GM23338 (cell line): ENCODE measurements around the gene SLC25A36. TPM values are rescaled to one million over a fixed set of nuclear protein-coding genes. Genes with fewer than 3 reads are reported as not detected.

Experiments
- ATAC-seq: fragments of 200-7000 bp; cut with Tn5 transposase; 3 replicates; pipeline ENCODE4 v1.9.1; 2020
- DNase-seq: peaks from one replicate; pipeline ENCODE4 v3.0.0-alpha.2; 2015; ENCODE audit warnings: low spot score
- H2AFZ ChIP-seq: fragments of 200-600 bp; sonication (generic); 2 replicates; pipeline ENCODE4 v1.8.0; 2016; ENCODE audit warnings: antibody characterized with exemption, mild to moderate bottlenecking, moderate library complexity
- H3F3A ChIP-seq: fragments of 200-600 bp; sonication (generic); replicated peaks from 2 replicates; pipeline ENCODE4 v1.8.0; 2017; ENCODE audit warnings: antibody characterized with exemption, mixed run types, low read depth
- H3K27ac ChIP-seq: fragments of 200-600 bp; sonication (generic); 2 replicates; pipeline ENCODE4 v1.6.1; 2016; ENCODE audit warnings: low read depth
- H3K27me3 ChIP-seq: fragments of 200-600 bp; sonication (generic); 2 replicates; pipeline ENCODE4 v1.8.0; 2016; ENCODE audit warnings: mild to moderate bottlenecking, mixed run types, moderate library complexity; ENCODE audit not compliant: insufficient read depth
- H3K36me3 ChIP-seq: fragments of 200-600 bp; sonication (generic); 2 replicates; pipeline ENCODE4 v1.8.0; 2016; ENCODE audit warnings: mild to moderate bottlenecking; ENCODE audit not compliant: insufficient read depth
- H3K4me1 ChIP-seq: fragments of 200-600 bp; sonication (generic); 2 replicates; pipeline ENCODE4 v1.8.0; 2016; ENCODE audit warnings: mild to moderate bottlenecking, moderate library complexity; ENCODE audit not compliant: insufficient read depth
- H3K4me2 ChIP-seq: fragments of 200-600 bp; sonication (generic); 2 replicates; pipeline ENCODE4 v1.7.1; 2017; ENCODE audit warnings: mixed run types
- H3K4me3 ChIP-seq: fragments of 200-600 bp; sonication (generic); 2 replicates; pipeline ENCODE4 v1.6.1; 2016; ENCODE audit warnings: mixed run types
- H3K79me2 ChIP-seq: fragments of 200-600 bp; sonication (generic); replicated peaks from 2 replicates; pipeline ENCODE4 v1.8.0; 2017; ENCODE audit warnings: mild to moderate bottlenecking; ENCODE audit not compliant: insufficient read depth
- H3K9me2 ChIP-seq: fragments of 200-600 bp; sonication (generic); 2 replicates; pipeline ENCODE4 v1.8.0; 2017; ENCODE audit not compliant: insufficient read depth
- H4K20me1 ChIP-seq: fragments of 200-600 bp; sonication (generic); replicated peaks from 2 replicates; pipeline ENCODE4 v1.8.0; 2017; ENCODE audit warnings: mild to moderate bottlenecking; ENCODE audit not compliant: insufficient read depth
- H3K27ac Mint-ChIP-seq: 2 replicates; pipeline ENCODE4 v1.8.0; 2020; ENCODE audit warnings: inconsistent platforms, mild to moderate bottlenecking, moderate library complexity, mixed read lengths
- H3K27me3 Mint-ChIP-seq: 3 replicates; pipeline ENCODE4 v1.8.0; 2022; ENCODE audit warnings: low read depth, mild to moderate bottlenecking, moderate library complexity, mixed read lengths, inconsistent platforms; ENCODE audit not compliant: insufficient read depth, poor library complexity
- H3K36me3 Mint-ChIP-seq: 3 replicates; pipeline ENCODE4 v1.8.0; 2021; ENCODE audit warnings: low read depth, mild to moderate bottlenecking, inconsistent platforms, moderate library complexity, mixed read lengths
- H3K4me1 Mint-ChIP-seq: 3 replicates; pipeline ENCODE4 v1.8.0; 2020; ENCODE audit warnings: mild to moderate bottlenecking, inconsistent platforms, mixed read lengths
- H3K4me3 Mint-ChIP-seq: 3 replicates; pipeline ENCODE4 v1.8.0; 2021; ENCODE audit warnings: moderate library complexity, mild to moderate bottlenecking, inconsistent platforms, mixed read lengths
- H3K9me3 Mint-ChIP-seq: 3 replicates; pipeline ENCODE4 v1.8.0; 2020; ENCODE audit warnings: moderate library complexity, mild to moderate bottlenecking, inconsistent platforms, mixed read lengths
- CTCF ChIP-seq, 2 experiments: fragments of 200-600 bp in 1 of 2; sonication (generic) in 1 of 2; conservative IDR thresholded peaks; 2 replicates each; pipeline versions ENCODE4 v1.5.1 to v1.6.1; 2016 to 2017; ENCODE audit warnings: antibody characterized with exemption in 2 of 2, low read depth in 2 of 2, mild to moderate bottlenecking in 2 of 2, moderate library complexity in 1 of 2
- EZH2 ChIP-seq: fragments of 200-600 bp; sonication (generic); IDR thresholded peaks from one replicate; pipeline ENCODE4 v1.8.0; 2017; ENCODE audit warnings: antibody characterized with exemption, mild to moderate bottlenecking, low read depth; ENCODE audit not compliant: unreplicated experiment
- JUNB ChIP-seq: IDR thresholded peaks from one replicate; pipeline ENCODE4 v1.6.1; 2016; ENCODE audit warnings: antibody characterized with exemption; ENCODE audit not compliant: unreplicated experiment
- NANOG ChIP-seq: IDR thresholded peaks from 2 replicates; pipeline ENCODE4 v1.6.1; 2016; ENCODE audit warnings: antibody characterized with exemption, borderline replicate concordance
- ZNF114 ChIP-seq: fragments of 250-450 bp; sonication (Bioruptor Pico); IDR thresholded peaks from 2 replicates; pipeline ENCODE4 v1.5.0; 2020; ENCODE audit warnings: mild to moderate bottlenecking, moderate library complexity
- polyA plus RNA-seq: library from polyadenylated mRNA; unstranded; fragments of >200 nt; fragmentation: Nextera tagmentation; extraction: Ambion mirVana; gene quantifications from 2 replicates; pipeline ENCODE4 v1.2.1, GENCODE V29; 2016
- total RNA-seq: library from RNA; depleted of rRNA; stranded (reverse); fragments of >200 nt; shearing (Covaris generic); gene quantifications from 2 replicates; pipeline ENCODE4 v1.2.3, GENCODE V29; 2014
- TF ChIP-seq, protein P1 (sequence below): IDR thresholded peaks from one replicate; pipeline ENCODE4 v1.6.1; 2018; ENCODE audit warnings: antibody characterized with exemption; ENCODE audit not compliant: unreplicated experiment
- TF ChIP-seq, protein P2 (sequence below): fragments of 250-450 bp; sonication (Bioruptor Pico); IDR thresholded peaks from 2 replicates; pipeline ENCODE4 v1.5.0; 2020; ENCODE audit warnings: mild to moderate bottlenecking, moderate library complexity

Gene SLC25A36
- total and polyA plus RNA-seq, 2 experiments from 2014 or later: 113 to 123 TPM

- Histone ChIP-seq H3K4me3 (no peak overlapping the region), H3K4me2 (no peak overlapping the region), H3F3A (no peaks in the 10 kb centered on the region), H4K20me1 (no peaks in the 10 kb centered on the region), H3K27me3 (no peaks in the 10 kb centered on the region), H3K36me3 (no peaks in the 10 kb centered on the region), H3K4me1 (no peaks in the 10 kb centered on the region; the same call in 1 of the 2 replicates), H3K9me2 (no peaks in the 10 kb centered on the region), H3K79me2 (no peaks in the 10 kb centered on the region), H2AFZ (no peak overlapping the region), H3K27ac (no peak overlapping the region)
- Mint-ChIP-seq H3K4me3 (no peak overlapping the region), H3K27me3 (no peaks in the 10 kb centered on the region), H3K9me3 (no peaks in the 10 kb centered on the region), H3K4me1 (peaks cover 4% of the 10 kb centered on the region), H3K27ac (no peak overlapping the region), H3K36me3 (no peaks in the 10 kb centered on the region)
- no peak for DNase-seq
- TF ChIP-seq, protein P1, sequence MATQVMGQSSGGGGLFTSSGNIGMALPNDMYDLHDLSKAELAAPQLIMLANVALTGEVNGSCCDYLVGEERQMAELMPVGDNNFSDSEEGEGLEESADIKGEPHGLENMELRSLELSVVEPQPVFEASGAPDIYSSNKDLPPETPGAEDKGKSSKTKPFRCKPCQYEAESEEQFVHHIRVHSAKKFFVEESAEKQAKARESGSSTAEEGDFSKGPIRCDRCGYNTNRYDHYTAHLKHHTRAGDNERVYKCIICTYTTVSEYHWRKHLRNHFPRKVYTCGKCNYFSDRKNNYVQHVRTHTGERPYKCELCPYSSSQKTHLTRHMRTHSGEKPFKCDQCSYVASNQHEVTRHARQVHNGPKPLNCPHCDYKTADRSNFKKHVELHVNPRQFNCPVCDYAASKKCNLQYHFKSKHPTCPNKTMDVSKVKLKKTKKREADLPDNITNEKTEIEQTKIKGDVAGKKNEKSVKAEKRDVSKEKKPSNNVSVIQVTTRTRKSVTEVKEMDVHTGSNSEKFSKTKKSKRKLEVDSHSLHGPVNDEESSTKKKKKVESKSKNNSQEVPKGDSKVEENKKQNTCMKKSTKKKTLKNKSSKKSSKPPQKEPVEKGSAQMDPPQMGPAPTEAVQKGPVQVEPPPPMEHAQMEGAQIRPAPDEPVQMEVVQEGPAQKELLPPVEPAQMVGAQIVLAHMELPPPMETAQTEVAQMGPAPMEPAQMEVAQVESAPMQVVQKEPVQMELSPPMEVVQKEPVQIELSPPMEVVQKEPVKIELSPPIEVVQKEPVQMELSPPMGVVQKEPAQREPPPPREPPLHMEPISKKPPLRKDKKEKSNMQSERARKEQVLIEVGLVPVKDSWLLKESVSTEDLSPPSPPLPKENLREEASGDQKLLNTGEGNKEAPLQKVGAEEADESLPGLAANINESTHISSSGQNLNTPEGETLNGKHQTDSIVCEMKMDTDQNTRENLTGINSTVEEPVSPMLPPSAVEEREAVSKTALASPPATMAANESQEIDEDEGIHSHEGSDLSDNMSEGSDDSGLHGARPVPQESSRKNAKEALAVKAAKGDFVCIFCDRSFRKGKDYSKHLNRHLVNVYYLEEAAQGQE: no peak
- TF ChIP-seq JUNB (no peak), CTCF (conservative IDR thresholded peaks at IDR 0.05; ENCODE audit: low read depth in 2 of 2) (no peak), EZH2 (no peak), NANOG (no peak), ZNF114 (CRISPR knock-in tag) (no peak)
- TF ChIP-seq, protein P2, sequence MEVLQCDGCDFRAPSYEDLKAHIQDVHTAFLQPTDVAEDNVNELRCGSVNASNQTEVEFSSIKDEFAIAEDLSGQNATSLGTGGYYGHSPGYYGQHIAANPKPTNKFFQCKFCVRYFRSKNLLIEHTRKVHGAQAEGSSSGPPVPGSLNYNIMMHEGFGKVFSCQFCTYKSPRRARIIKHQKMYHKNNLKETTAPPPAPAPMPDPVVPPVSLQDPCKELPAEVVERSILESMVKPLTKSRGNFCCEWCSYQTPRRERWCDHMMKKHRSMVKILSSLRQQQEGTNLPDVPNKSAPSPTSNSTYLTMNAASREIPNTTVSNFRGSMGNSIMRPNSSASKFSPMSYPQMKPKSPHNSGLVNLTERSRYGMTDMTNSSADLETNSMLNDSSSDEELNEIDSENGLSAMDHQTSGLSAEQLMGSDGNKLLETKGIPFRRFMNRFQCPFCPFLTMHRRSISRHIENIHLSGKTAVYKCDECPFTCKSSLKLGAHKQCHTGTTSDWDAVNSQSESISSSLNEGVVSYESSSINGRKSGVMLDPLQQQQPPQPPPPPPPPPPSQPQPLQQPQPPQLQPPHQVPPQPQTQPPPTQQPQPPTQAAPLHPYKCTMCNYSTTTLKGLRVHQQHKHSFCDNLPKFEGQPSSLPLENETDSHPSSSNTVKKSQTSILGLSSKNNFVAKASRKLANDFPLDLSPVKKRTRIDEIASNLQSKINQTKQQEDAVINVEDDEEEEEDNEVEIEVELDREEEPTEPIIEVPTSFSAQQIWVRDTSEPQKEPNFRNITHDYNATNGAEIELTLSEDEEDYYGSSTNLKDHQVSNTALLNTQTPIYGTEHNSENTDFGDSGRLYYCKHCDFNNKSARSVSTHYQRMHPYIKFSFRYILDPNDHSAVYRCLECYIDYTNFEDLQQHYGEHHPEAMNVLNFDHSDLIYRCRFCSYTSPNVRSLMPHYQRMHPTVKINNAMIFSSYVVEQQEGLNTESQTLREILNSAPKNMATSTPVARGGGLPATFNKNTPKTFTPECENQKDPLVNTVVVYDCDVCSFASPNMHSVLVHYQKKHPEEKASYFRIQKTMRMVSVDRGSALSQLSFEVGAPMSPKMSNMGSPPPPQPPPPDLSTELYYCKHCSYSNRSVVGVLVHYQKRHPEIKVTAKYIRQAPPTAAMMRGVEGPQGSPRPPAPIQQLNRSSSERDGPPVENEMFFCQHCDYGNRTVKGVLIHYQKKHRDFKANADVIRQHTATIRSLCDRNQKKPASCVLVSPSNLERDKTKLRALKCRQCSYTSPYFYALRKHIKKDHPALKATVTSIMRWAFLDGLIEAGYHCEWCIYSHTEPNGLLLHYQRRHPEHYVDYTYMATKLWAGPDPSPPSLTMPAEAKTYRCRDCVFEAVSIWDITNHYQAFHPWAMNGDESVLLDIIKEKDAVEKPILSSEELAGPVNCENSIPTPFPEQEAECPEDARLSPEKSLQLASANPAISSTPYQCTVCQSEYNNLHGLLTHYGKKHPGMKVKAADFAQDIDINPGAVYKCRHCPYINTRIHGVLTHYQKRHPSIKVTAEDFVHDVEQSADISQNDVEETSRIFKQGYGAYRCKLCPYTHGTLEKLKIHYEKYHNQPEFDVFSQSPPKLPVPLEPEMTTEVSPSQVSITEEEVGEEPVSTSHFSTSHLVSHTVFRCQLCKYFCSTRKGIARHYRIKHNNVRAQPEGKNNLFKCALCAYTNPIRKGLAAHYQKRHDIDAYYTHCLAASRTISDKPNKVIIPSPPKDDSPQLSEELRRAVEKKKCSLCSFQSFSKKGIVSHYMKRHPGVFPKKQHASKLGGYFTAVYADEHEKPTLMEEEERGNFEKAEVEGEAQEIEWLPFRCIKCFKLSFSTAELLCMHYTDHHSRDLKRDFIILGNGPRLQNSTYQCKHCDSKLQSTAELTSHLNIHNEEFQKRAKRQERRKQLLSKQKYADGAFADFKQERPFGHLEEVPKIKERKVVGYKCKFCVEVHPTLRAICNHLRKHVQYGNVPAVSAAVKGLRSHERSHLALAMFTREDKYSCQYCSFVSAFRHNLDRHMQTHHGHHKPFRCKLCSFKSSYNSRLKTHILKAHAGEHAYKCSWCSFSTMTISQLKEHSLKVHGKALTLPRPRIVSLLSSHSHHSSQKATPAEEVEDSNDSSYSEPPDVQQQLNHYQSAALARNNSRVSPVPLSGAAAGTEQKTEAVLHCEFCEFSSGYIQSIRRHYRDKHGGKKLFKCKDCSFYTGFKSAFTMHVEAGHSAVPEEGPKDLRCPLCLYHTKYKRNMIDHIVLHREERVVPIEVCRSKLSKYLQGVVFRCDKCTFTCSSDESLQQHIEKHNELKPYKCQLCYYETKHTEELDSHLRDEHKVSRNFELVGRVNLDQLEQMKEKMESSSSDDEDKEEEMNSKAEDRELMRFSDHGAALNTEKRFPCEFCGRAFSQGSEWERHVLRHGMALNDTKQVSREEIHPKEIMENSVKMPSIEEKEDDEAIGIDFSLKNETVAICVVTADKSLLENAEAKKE (CRISPR knock-in tag): no peak
- ATAC-seq: no peak
Measured at GRCh38 chr3:140929446-140929845, 12.2 kb upstream of the SLC25A36 start.
